Hepatocyte (in vitro differentiated cells): Measurements from ENCODE around the gene SLC38A9. TPM values are rescaled to one million over a fixed set of nuclear protein-coding genes. Genes with fewer than 3 reads are reported as not detected.

ENCODE experiments used
- DNase-seq: peaks from one replicate; pipeline ENCODE4 v3.0.0-alpha.2; 2016; ENCODE audit warnings: low spot score
- H2AFZ ChIP-seq: fragments of 200-600 bp; sonication (generic); 2 replicates; pipeline ENCODE4 v1.6.0; 2016; ENCODE audit warnings: antibody characterized with exemption, mild to moderate bottlenecking
- H3K27ac ChIP-seq: fragments of 200-600 bp; sonication (generic); 2 replicates; pipeline ENCODE4 v1.5.1; 2016; ENCODE audit warnings: mild to moderate bottlenecking
- H3K27me3 ChIP-seq: fragments of 200-600 bp; sonication (generic); 2 replicates; pipeline ENCODE4 v1.6.1; 2016
- H3K36me3 ChIP-seq: fragments of 200-600 bp; sonication (generic); replicated peaks from 2 replicates; pipeline ENCODE4 v1.5.1; 2016; ENCODE audit warnings: low read depth; ENCODE audit not compliant: insufficient read depth
- H3K4me1 ChIP-seq: fragments of 200-600 bp; sonication (generic); 2 replicates; pipeline ENCODE4 v1.5.1; 2016; ENCODE audit warnings: mild to moderate bottlenecking, moderate library complexity; ENCODE audit not compliant: insufficient read depth
- H3K4me2 ChIP-seq: fragments of 200-600 bp; sonication (generic); 2 replicates; pipeline ENCODE4 v1.6.0; 2016
- H3K4me3 ChIP-seq: fragments of 200-600 bp; sonication (generic); 2 replicates; pipeline ENCODE4 v1.5.1; 2016; ENCODE audit warnings: mild to moderate bottlenecking
- H3K79me2 ChIP-seq: fragments of 200-600 bp; sonication (generic); 2 replicates; pipeline ENCODE4 v1.6.0; 2017; ENCODE audit warnings: mild to moderate bottlenecking
- H3K9me2 ChIP-seq: fragments of 200-600 bp; sonication (generic); replicated peaks from 2 replicates; pipeline ENCODE4 v1.6.0; 2017; ENCODE audit warnings: mild to moderate bottlenecking; ENCODE audit not compliant: insufficient read depth
- H3K9me3 ChIP-seq: fragments of 200-600 bp; sonication (generic); 2 replicates; pipeline ENCODE4 v1.5.1; 2016; ENCODE audit warnings: low read depth, mild to moderate bottlenecking
- H4K20me1 ChIP-seq: fragments of 200-600 bp; sonication (generic); 2 replicates; pipeline ENCODE4 v1.6.0; 2016; ENCODE audit warnings: mild to moderate bottlenecking; ENCODE audit not compliant: insufficient read depth, poor library complexity, severe bottlenecking
- CTCF ChIP-seq: fragments of 200-600 bp; sonication (generic); IDR thresholded peaks from 2 replicates; pipeline ENCODE4 v1.5.1; 2016; ENCODE audit warnings: antibody characterized with exemption, mild to moderate bottlenecking; ENCODE audit not compliant: poor library complexity
- EZH2 ChIP-seq: fragments of 200-600 bp; sonication (generic); IDR thresholded peaks from 2 replicates; pipeline ENCODE4 v1.6.1; 2016; ENCODE audit warnings: antibody characterized with exemption, mild to moderate bottlenecking, borderline replicate concordance
- EZH2phosphoT487 ChIP-seq: fragments of 200-600 bp; sonication (generic); IDR thresholded peaks from one replicate; pipeline ENCODE4 v1.6.1; 2018; ENCODE audit warnings: antibody characterized with exemption, mild to moderate bottlenecking, low read depth, moderate library complexity; ENCODE audit not compliant: unreplicated experiment, severe bottlenecking
- WGBS: methylation state at CpG from one replicate; pipeline ENCODE4 v1.1.6; 2016; ENCODE audit warnings: low lambda C conversion rate; ENCODE audit errors: missing lambda C conversion rate; 5-methylcytosine and 5-hydroxymethylcytosine counted together
- polyA plus RNA-seq: library from polyadenylated mRNA; unstranded; fragments of >200 nt; fragmentation: Nextera tagmentation; extraction: Ambion mirVana; gene quantifications from 2 replicates; pipeline ENCODE4 v1.2.1, GENCODE V29; 2016
- total RNA-seq: library from RNA; depleted of rRNA; stranded (reverse); fragments of >200 nt; gene quantifications from 2 replicates; pipeline ENCODE4 v1.2.3, GENCODE V29; 2014

The SLC38A9 gene
- total and polyA plus RNA-seq, 2 experiments from 2014 or later, result 28.1 to 37.8 TPM

DNA sequence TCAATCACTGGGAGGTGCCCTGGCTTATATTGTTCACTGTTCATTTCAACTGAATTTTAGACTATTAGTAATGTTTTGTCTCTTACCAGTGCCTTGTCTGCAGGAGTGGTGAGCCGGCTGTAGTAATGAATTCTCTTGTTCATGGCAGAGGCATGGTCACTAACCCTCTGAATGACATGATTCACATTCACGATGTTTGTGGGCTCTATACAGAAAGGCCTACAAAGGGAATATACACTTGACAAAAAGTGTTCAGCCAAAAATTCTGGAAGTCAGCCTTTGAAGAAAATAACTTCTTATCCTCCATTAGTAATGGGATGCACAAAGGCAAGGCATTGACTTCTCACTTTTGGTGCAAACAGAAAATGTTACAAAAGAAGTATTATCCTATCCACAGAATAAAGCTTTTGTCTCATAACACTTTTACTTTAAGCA lies 39.6 kb downstream of the SLC38A9 start:
- TF ChIP-seq EZH2 (no peak), CTCF (no peak), EZH2phosphoT487 (no peak)
- DNase-seq, result no peak
- Histone ChIP-seq H3K36me3 (no peaks in the 10 kb centered on the region), H3K79me2 (no peaks in the 10 kb centered on the region), H3K4me3 (no peak overlapping the region), H3K4me1 (peaks cover 4% of the 10 kb centered on the region), H3K9me3 (no peaks in the 10 kb centered on the region), H3K4me2 (no peak overlapping the region), H3K9me2 (no peaks in the 10 kb centered on the region), H3K27ac (no peak overlapping the region), H3K27me3 (no peaks in the 10 kb centered on the region), H2AFZ (no peak overlapping the region), H4K20me1 (no peaks in the 10 kb centered on the region)
- WGBS, result 96% methylated on average over 2 of the region's 2 CpGs

- DNase-seq, result no peak
Measured at GRCh38 chr5:55671975-55672374, 40.1 kb downstream of the SLC38A9 start.

DNA sequence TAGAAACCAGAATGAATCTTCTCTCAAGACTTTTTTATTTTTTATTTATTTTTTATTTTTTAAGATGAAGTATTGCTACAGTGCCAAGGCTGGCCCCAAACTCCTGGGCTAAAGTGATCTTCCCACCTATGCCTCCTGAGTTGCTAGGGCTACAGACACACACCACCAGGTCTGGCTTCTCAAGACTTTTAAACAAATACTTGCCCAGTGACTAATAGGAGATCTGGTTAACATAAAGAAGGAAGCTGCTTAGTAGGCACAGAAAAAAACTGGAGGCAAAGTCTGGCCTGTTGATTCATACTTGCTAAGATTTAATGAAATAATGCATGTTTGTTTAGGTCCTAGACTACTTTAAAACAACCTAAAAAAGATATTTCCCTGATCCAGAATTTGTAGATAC lies 43.8 kb downstream of the SLC38A9 start:
- TF ChIP-seq CTCF (no peak), EZH2phosphoT487 (no peak), EZH2 (no peak)
- no peaks in the 10 kb centered on the region for H3K9me2 ChIP-seq
- H3K79me2 ChIP-seq, result no peaks in the 10 kb centered on the region
- H3K27me3 ChIP-seq, result no peaks in the 10 kb centered on the region
- H4K20me1 ChIP-seq, result no peaks in the 10 kb centered on the region
- no peaks in the 10 kb centered on the region for H3K4me1 ChIP-seq
- H3K27ac ChIP-seq, result peak overlapping the region; percentile 51
- peak; percentile 66 for DNase-seq
- H3K36me3 ChIP-seq, result no peaks in the 10 kb centered on the region
- H3K9me3 ChIP-seq, result no peaks in the 10 kb centered on the region
- H3K4me2 ChIP-seq, result no peak overlapping the region
- no peak overlapping the region for H2AFZ ChIP-seq
- no peak overlapping the region for H3K4me3 ChIP-seq

More at GRCh38 chr5:55671975-55672374, 40.1 kb downstream of the SLC38A9 start:
- Histone ChIP-seq H3K4me2 (no peak overlapping the region), H3K27me3 (no peaks in the 10 kb centered on the region), H3K4me1 (peaks cover 4% of the 10 kb centered on the region), H2AFZ (no peak overlapping the region), H4K20me1 (no peaks in the 10 kb centered on the region), H3K27ac (no peak overlapping the region), H3K9me2 (no peaks in the 10 kb centered on the region), H3K4me3 (no peak overlapping the region), H3K79me2 (no peaks in the 10 kb centered on the region), H3K36me3 (no peaks in the 10 kb centered on the region), H3K9me3 (no peaks in the 10 kb centered on the region)
- 100% methylated on average over 1 of the region's 1 CpG for WGBS
- TF ChIP-seq EZH2phosphoT487 (no peak), EZH2 (no peak), CTCF (no peak)

GRCh38 chr5:55667938-55668337 lies 44.2 kb downstream of the SLC38A9 start:
- H3K27ac ChIP-seq, result peak overlapping the region; percentile 51
- no peak overlapping the region for H2AFZ ChIP-seq
- H3K4me3 ChIP-seq, result no peak overlapping the region

More at GRCh38 chr5:55667938-55668337, 44.2 kb downstream of the SLC38A9 start:
- no peak overlapping the region for H3K4me2 ChIP-seq
- no peak for TF ChIP-seq EZH2phosphoT487
- no peak for TF ChIP-seq CTCF
- no peak for TF ChIP-seq EZH2
- DNase-seq, result no peak
- H4K20me1 ChIP-seq, result no peaks in the 10 kb centered on the region
- H3K4me1 ChIP-seq, result no peaks in the 10 kb centered on the region
- H3K9me3 ChIP-seq, result no peaks in the 10 kb centered on the region
- no peaks in the 10 kb centered on the region for H3K9me2 ChIP-seq
- no peaks in the 10 kb centered on the region for H3K36me3 ChIP-seq
- no peaks in the 10 kb centered on the region for H3K27me3 ChIP-seq
- no peaks in the 10 kb centered on the region for H3K79me2 ChIP-seq
- 91% methylated on average over 3 of the region's 3 CpGs for WGBS
